Esophagus squamous epithelium (tissue), 5 donors: Measurements from ENCODE around the gene GMDS. TPM values are rescaled to one million over a fixed set of nuclear protein-coding genes. Genes with fewer than 3 reads are reported as not detected.

ENCODE experiments used
- DNase-seq: peaks from one replicate; lab custom pipeline; 2025; lab: John Stamatoyannopoulos, UW
- H3K27ac ChIP-seq, 4 donors: fragments of 200-600 bp; sonication (generic); one replicate each; pipeline ENCODE4 v1.5.1; 2016 to 2019; ENCODE audit warnings: mild to moderate bottlenecking in 1 of 4
- H3K27me3 ChIP-seq, 4 donors: fragments of 200-600 bp; sonication (generic); 1 replicate in 3 of 4; 2 replicates in 1 of 4; pipeline versions ENCODE4 v1.5.1 to v1.6.0; 2017 to 2021; ENCODE audit warnings: antibody characterized with exemption in 1 of 4
- H3K36me3 ChIP-seq, 3 donors: fragments of 200-600 bp; sonication (generic); one replicate each; pipeline ENCODE4 v1.5.1; 2016 to 2019
- H3K4me1 ChIP-seq, 3 donors: fragments of 200-600 bp; sonication (generic); one replicate each; pipeline ENCODE4 v1.5.1; 2017 to 2019
- H3K4me3 ChIP-seq, 4 donors: fragments of 200-600 bp; sonication (generic); 1 replicate in 3 of 4; 2 replicates in 1 of 4; pipeline ENCODE4 v1.5.1; 2016 to 2019; ENCODE audit warnings: mild to moderate bottlenecking in 2 of 4, moderate library complexity in 1 of 4
- H3K9me3 ChIP-seq, 3 donors: fragments of 200-600 bp; sonication (generic); one replicate each; pipeline ENCODE4 v1.5.1; 2016 to 2019
- POLR2A ChIP-seq, 4 donors: fragments of 450-650 bp; IDR thresholded peaks; one replicate each; pipeline ENCODE4 v1.6.1; 2017; ENCODE audit warnings: antibody characterized with exemption in 4 of 4, mild to moderate bottlenecking in 4 of 4, moderate library complexity in 3 of 4
- WGBS, 2 donors: methylation state at CpG; one replicate each; pipeline ENCODE4 v1.1.5; 2018; 5-methylcytosine and 5-hydroxymethylcytosine counted together
- intact Hi-C: fragments of 100-400 bp; cut with DNase I; formaldehyde crosslinking; loops from one replicate; pipeline ENCODE4 v1.15.0; 2022
- total RNA-seq, 4 donors: library from RNA; depleted of rRNA; stranded (reverse); fragments of >200 nt; gene quantifications; one replicate each; pipeline ENCODE4 v1.1.0, GENCODE V29; 2016
- TF ChIP-seq, protein P1 (sequence below), 6 experiments: fragments of 450-650 bp in 4 of 6; fragments of 200-600 bp in 2 of 6; sonication (generic) in 2 of 6; IDR thresholded peaks; one replicate each; pipeline ENCODE4 v1.5.1; 2016 to 2019; ENCODE audit warnings: antibody characterized with exemption in 6 of 6, mild to moderate bottlenecking in 4 of 6, moderate library complexity in 4 of 6
- donor health status: DM: yes; HTN: yes; CAD: no.

Gene GMDS
- total RNA-seq, 4 donors from 2014 or later = 17.9 to 58.7 (median 36.7) TPM

GRCh38 chr6:1819007-1819406 lies 426.4 kb downstream of the GMDS start:
- 81 to 92% methylated on average over 3 of the region's 3 CpGs for WGBS, 2 donors

GRCh38 chr6:1817033-1817761 lies 428.2 kb downstream of the GMDS start:
- intact Hi-C loops = no loop called here
- Histone ChIP-seq H3K27ac (no peak overlapping the region), H3K27me3 (no peaks in the 10 kb centered on the region), H3K36me3 (no peaks in the 10 kb centered on the region), H3K9me3 (no peaks in the 10 kb centered on the region), H3K4me3 (no peak overlapping the region), H3K4me1 (peaks cover 0 to 8% (median 0%) of the 10 kb centered on the region in 3 donors)
- no peak for TF ChIP-seq POLR2A (IDR thresholded peaks at IDR 0.05)
- TF ChIP-seq, protein P1, sequence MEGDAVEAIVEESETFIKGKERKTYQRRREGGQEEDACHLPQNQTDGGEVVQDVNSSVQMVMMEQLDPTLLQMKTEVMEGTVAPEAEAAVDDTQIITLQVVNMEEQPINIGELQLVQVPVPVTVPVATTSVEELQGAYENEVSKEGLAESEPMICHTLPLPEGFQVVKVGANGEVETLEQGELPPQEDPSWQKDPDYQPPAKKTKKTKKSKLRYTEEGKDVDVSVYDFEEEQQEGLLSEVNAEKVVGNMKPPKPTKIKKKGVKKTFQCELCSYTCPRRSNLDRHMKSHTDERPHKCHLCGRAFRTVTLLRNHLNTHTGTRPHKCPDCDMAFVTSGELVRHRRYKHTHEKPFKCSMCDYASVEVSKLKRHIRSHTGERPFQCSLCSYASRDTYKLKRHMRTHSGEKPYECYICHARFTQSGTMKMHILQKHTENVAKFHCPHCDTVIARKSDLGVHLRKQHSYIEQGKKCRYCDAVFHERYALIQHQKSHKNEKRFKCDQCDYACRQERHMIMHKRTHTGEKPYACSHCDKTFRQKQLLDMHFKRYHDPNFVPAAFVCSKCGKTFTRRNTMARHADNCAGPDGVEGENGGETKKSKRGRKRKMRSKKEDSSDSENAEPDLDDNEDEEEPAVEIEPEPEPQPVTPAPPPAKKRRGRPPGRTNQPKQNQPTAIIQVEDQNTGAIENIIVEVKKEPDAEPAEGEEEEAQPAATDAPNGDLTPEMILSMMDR (IDR thresholded peaks at IDR 0.05) = no peak
- DNase-seq = no peak
- WGBS, 2 donors = 66 to 83% methylated on average over 4 of the region's 4 CpGs

More at GRCh38 chr6:1819007-1819406, 426.4 kb downstream of the GMDS start:
- Histone ChIP-seq H3K27me3 (no peaks in the 10 kb centered on the region), H3K4me3 (no peak overlapping the region), H3K9me3 (no peaks in the 10 kb centered on the region), H3K27ac (no peak overlapping the region), H3K36me3 (no peaks in the 10 kb centered on the region), H3K4me1 (peaks cover 0 to 8% (median 0%) of the 10 kb centered on the region in 3 donors)
- TF ChIP-seq, protein P1 (IDR thresholded peaks at IDR 0.05) = no peak
- TF ChIP-seq POLR2A (IDR thresholded peaks at IDR 0.05) = no peak
- intact Hi-C loops = no loop called here
- DNase-seq = no peak

GRCh38 chr6:1815827-1816452 lies 429.5 kb downstream of the GMDS start:
- Histone ChIP-seq H3K4me3 (no peak overlapping the region), H3K9me3 (no peaks in the 10 kb centered on the region), H3K27me3 (no peaks in the 10 kb centered on the region), H3K36me3 (no peaks in the 10 kb centered on the region), H3K4me1 (peaks cover 0 to 5% (median 0%) of the 10 kb centered on the region in 3 donors), H3K27ac (no peak overlapping the region)
- intact Hi-C loops = no loop called here
- no peak for DNase-seq
- 83 to 84% methylated on average over 7 of the region's 8 CpGs for WGBS, 2 donors
- TF ChIP-seq, protein P1 (IDR thresholded peaks at IDR 0.05) = no peak
- no peak for TF ChIP-seq POLR2A (IDR thresholded peaks at IDR 0.05)

DNA sequence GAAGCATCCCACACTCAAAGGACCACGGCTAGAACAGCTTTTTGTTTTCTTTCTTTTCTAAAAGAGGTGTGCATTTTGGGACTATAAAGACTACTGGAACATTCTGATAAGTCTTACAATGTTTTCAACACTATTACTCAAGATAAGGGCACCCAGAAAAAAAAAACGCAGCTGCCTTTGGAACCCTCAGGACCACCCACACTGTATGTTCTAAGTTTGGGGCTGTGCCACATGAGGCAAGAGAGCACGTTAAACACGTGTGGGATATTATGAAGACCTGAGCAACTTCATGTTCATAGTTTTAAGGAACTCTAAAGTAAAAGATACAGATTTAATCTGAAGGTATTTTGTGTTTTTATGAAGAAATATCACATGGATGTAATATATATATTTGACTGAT lies 431.1 kb downstream of the GMDS start:
- Histone ChIP-seq H3K27me3 (no peaks in the 10 kb centered on the region), H3K36me3 (no peaks in the 10 kb centered on the region), H3K4me1 (no peaks in the 10 kb centered on the region), H3K27ac (no peak overlapping the region), H3K9me3 (no peaks in the 10 kb centered on the region), H3K4me3 (no peak overlapping the region)
- DNase-seq = no peak
- 76 to 81% methylated on average over 4 of the region's 4 CpGs for WGBS, 2 donors
- intact Hi-C loops = no loop called here
- no peak for TF ChIP-seq POLR2A (IDR thresholded peaks at IDR 0.05)
- TF ChIP-seq, protein P1 (IDR thresholded peaks at IDR 0.05) = no peak

DNA sequence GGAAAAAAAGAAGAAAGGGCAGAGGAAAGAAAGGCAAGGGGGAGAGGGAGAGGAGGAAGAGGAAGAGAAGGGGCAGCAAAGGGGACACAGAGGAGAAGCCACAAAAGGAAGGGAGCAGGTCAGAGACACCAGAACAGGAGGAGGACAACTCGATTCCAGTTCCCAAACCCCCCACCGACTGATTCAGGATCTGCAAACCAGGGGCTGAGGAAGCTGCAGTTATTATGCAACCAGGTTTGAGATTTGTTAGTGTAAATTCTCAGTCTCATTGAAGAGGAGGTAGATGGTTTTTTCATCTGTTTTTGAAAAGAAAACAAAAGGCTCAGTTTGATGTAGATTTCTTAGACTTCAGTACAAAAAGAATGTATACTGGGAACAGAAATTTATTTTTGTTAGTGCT lies 432.9 kb downstream of the GMDS start:
- intact Hi-C loops = no loop called here
- 74 to 78% methylated on average over 2 of the region's 2 CpGs for WGBS, 2 donors
- Histone ChIP-seq H3K36me3 (no peaks in the 10 kb centered on the region), H3K27ac (no peak overlapping the region), H3K9me3 (no peaks in the 10 kb centered on the region), H3K27me3 (no peaks in the 10 kb centered on the region), H3K4me1 (no peaks in the 10 kb centered on the region), H3K4me3 (no peak overlapping the region)
- TF ChIP-seq POLR2A (IDR thresholded peaks at IDR 0.05) = no peak
- TF ChIP-seq, protein P1 (IDR thresholded peaks at IDR 0.05) = no peak
- DNase-seq = no peak
